GM21447 (cell line): ENCODE measurements around the gene NTM.
A peak's percentile ranks its signal among the peaks of the same experiment; 100 is the strongest.

ENCODE experiments used
- ATAC-seq: cut with Tn5 transposase; IDR thresholded peaks from one replicate; pipeline ENCODE4 v1.9.1; 2021; ENCODE audit not compliant: unreplicated experiment

NTM gene

DNA sequence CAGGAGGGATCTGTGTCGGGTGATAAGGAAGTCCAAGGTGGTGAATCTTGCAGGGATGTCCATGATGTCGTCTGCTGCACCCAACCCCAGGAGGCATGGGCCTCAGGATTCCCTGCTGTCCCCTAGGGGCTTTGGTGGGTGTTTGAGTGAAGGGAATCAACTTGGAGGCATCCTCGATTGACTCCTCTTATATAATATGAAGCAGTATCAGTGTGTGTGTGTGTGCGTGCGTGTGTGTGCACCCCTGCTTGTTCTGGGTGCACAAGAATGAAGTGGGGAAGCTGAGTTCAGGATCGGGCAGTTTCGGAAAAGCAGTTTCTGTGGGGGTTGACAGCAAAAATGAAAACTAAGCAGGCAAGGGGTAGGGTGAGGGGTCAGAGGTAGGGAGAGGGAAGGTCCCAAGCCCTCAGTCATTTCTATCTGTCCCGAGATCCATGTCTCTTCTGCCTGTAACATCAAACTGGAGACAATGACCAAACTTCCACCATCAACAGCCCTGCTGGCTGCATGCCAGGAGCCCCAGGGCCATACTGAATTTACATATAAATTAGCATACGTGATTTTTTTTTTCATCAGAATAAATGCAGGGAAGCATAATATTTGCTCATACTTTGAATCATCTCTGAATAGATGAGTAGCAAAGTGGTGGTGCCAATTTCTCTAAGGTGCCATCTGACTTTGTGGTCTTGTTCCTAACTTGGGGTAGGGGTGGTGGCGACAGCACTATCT is 2.0 kb downstream of the NTM start:
- no peak for ATAC-seq

DNA sequence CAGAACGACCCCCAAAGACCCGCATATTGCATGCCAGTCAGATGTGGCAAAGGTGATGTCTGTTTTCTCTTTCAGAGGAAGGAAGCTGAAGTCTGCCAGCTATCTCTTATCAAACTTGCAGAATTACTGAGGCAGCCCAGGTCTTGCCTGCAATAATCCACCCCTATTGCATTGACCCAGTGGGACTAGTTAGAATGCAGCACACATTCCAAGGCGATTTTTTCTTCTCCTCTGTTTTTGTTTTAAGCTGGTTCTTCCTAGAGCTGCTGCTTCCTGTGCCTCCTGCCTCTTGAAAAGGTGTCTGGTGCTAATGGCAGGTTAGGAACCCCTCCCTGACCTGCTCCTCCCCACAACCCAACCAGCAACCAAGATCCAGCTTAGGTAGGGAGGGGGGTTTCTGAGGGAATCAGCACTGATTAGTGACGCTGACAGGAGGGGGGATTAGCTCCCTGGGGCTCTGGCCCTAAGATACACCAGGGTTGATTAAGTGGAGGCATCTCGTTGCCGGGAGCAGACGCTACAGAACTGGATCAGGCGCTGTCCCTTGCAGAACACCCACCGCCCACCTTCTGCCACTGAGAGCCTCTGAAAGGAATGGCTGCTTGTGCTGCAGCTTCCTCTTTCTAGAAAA is 2.8 kb downstream of the NTM start:
- ATAC-seq, result no peak

DNA sequence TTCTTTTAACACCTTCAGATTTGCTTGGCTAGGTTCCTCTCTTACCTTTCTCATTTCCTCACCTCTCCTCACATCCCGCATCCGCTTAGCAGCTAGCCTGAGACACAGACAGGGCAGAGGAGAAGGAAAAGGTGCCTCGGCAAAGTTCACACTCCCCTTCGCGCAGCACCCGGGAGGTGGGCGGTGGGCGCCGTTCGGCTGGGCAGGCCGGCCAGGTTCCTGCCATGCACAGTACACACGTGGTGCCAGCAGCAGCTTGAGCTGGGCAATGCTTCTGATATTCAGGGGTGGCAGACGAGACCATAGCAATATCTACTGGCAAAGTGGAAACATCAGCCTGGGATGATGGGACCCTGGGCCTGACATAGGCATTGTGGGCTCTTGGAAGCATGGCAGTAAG is 3.3 kb downstream of the NTM start:
- ATAC-seq, result no peak

DNA sequence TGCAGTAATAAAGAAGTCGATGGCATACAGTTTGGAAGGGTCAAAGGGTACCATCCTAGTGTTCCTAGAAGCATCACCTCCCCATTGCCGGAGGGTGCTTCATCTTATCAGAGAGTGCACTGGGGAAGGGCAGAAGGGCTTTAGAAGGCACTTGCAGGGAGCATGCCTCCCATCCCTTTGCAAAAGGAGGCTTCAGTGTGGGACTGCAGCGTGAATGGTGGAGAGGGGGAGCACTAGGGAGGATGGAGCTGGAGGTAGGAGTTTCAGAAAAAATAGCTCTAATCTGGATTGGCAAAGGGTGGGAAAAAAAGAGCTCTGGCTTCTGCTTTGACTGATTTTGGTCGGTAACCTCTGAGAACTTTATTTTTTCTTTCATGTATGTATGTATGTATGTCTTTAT is 5.0 kb downstream of the NTM start:
- ATAC-seq, result no peak

DNA sequence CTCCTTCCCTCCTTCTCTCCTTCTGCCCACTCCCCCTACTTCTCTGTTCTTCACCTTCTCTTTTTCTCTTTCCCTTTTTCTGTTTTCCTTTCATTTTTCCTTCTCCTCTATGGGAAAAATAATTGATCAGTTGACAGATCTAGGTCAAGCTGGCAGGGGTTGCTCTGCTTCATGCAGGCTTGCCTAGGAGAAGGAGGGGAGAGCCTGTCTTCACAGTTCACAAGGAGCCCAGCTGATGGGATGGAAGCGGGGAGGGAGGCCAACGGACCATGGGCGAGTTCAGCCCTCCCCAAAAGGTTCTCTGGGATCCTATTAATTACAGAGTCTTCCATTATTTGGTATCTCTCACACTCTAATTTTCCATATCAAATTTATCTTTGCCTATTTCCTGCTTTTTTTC is 5.5 kb downstream of the NTM start:
- ATAC-seq, result no peak

DNA sequence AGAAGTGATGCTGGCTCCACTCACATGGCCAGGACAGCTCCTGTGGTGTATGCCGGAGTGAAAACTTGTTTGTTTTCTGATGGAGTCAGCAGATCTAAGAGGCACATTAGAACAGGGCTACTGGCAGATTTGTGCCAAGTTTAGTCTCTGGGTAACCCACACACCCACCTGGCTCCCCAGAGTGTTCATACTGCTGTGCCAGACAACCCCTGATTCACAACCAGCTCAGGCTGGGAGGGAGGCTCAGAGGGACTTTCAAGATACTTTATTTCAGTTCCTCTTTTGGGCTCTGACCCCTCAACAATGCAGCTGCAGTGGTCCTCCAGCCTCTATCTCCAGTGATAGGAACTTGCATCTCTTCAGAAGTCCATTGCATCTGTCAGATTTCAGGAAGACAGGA is 8.5 kb downstream of the NTM start:
- ATAC-seq, result peak; percentile 66

DNA sequence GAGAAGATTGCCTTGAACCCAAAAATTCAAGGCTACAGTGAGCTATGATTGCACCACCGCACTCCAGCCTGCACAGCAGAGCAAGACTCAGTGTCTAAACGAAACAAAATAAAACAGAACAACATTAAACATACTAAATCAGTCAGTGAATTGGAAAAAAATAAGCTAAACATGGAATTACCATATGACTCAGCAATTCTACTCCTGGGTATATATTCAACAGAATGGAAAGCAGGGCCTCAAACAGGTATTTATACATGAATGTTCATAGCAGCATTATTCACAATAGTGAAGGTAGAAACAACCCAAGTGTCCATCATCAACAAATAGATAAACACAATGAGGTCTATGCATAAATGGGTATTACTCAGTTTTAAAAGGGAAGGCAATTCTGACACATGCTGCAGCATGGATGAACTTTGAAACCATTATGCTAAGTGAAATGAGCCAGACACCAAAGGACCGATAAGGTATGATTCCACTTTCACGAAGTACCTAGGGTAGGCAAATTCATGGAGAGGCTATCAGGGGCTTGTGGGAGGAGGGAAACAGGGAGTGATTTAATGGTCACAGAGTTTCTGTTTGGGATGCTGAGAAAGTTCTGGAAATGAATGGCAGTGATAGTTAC is 15.5 kb downstream of the NTM start:
- no peak for ATAC-seq

DNA sequence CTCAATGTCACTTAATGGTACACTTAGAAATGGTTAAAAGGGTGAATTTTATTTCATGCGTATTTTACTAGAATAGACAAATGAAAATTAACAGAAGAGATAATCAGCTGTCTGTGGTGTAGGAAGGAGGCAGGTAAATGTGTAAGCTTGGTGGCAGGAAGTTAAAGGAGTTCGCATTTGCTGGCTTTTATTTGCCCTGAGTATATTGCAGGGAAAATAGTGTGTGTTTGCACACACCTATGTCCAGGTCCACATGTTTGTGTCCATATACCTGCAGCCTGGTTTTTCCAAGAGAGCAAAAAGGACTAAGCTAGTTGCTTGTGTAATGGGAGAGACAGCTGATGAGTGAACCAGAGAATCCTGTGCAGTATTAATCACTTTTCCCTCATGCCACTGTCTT is 16.0 kb downstream of the NTM start:
- ATAC-seq, result no peak

DNA sequence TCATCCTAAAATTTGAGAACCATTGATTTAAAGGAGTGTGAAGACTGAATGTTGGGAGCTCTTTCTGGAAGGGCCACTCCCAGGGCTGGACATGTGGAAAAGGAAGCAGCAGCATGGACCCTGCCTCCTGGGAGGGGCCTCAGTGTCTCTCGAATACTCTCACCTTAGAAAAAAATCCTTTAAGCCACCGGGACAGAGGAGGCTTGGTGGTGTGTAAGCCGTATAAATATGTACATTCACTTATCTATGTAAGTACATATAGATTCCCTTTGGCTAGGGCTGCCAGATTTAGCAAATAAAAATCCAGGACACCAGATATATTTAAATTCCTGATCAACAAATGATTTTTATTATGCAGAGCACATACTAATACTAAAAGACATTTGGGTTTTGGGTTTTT is 17.6 kb downstream of the NTM start:
- ATAC-seq, result no peak

DNA sequence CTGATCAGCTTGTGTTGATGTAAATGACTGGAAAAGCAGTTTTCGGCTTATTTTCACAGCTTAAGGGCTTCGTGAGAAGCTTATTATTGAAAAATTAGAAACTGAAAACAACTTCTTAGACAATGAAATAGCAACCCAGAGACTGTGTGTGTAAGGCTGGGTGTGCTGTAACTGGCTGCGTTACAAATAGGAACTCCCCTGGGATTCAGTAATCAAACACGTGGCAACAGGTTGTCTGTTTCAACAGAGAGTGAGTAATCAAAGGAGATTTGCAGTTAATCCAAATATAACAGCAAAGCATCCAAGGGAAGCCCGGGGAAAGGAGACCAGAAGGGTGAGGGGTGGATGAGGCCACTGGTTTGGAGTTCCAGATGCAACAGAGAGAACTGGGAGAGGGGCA is 19.2 kb downstream of the NTM start:
- ATAC-seq, result no peak

DNA sequence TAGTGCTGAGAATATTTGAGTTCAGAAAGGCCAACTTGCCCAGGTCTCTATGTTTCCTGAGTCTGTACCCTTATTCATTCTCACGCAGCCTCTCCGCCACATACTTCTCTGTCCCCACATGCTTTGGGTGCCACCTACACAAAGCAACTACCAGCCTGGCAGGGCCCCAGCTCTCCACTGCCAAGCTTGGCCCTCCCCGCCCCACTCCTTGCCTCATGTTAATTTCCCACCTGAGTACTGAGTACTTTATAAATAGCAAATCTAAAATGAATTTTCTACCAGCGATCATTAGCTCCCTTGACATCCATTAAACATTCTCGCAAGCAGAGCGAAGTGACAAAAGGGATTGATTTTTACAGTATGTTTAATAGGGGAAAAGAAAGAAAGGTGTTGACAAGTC is 20.8 kb downstream of the NTM start:
- ATAC-seq, result no peak

DNA sequence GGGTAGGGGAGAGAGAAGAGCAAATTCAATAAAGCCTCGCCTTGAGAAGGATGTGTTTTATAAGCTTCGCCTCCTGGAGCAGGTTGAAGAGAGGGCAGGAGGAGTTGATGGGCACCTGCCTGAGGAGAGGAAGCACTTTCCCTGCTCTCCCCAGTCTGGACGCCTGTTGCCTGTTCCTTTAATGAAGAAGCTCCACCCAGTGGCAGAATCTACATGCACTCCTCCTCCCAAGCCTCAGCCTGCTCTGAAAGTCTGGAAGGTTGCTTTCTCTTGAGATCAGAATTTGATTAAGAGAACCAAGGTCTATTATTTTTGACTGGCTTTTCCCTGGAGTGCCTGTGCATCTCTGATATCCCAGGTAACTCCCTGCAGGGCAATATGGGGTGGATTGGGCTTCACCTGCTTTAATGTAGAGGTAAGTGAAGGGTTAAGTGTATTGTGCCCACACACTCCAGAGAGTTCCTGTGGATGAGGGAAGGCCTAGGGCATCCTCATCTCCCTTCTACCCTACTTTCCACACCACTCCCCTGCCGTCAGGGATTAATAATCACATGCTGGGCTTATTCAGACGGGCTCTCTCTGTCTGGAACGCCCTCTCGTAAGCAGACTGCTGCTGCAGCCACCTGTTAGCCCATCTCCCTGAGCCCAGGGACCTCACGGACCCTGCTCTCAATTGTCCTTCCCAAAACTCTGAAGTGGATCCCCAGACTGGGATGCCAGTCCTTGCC is 22.3 kb downstream of the NTM start:
- ATAC-seq, result no peak

DNA sequence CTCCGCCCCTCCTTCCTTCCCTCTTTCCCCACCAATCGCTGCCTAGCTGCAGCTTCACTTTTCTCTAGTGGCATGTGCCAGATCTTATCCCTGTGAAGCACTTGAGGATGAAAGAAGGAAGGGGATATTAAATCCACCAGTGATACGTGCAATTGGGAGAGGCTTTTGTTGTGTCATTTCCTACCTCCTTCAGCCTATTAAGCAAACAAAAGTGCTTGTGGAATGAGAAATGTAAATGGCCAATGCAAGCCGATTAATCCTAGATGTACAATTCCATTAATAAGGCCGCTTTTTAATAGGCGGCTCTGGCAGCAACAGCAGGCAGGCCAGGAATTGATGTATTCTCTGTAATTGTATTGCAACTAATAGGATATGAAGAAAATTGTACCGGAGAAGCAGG is 23.3 kb downstream of the NTM start:
- no peak for ATAC-seq

DNA sequence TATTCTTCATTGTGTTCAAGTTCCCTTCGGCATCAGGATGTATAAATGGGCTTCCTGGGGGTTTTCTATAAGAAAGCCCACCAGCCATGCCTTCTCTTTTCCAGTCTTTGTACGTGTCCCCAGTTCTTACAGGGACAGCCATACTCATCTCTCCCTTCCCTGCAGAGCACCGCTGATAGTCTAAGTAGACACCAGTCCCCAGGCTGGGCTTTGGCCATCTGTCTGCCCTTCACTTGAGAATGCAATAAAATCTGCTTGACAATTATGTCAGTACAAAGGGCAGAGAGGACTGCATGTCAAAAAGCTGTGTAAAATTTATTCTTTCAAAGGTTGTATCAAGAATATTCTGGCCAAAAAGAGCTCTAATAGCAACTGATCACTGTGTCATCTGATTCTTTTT is 27.3 kb downstream of the NTM start:
- ATAC-seq, result no peak

DNA sequence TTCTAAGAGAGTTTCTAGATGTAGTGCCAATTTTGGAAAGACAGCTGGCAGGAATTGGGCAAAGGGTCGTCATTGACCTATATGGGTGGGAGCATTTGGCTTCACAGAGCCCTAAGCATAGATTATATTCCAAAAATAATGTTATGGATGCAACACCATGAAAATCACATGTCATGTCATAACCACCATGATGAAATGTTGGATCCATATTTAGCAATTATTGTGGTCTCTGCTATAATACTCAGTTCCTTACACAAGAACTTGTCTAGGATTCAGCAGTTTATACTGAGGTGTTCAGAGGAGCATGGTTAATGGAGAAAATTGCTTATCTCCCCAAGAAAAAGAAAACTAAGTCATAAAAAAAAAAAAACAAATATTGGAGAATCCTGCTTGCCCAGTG is 31.6 kb downstream of the NTM start:
- no peak for ATAC-seq

DNA sequence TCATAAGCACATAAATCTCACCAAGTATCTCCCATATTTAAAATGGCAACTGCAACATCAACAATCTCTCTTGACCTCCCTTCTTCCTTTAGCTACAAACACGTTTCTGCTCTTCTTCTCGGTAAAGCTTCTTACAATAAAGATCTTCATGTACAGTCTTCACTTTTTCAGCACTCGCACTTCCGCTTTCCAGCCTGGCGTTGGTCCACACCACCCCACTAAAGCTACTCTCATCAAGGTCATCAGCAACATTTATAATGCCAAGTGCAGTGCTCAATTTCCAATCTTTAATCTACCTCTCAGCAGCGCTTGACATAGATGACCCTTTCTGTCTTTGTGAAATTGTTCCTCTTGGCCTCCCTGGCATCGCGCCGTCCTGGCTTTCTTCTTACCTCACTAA is 33.6 kb downstream of the NTM start:
- no peak for ATAC-seq

DNA sequence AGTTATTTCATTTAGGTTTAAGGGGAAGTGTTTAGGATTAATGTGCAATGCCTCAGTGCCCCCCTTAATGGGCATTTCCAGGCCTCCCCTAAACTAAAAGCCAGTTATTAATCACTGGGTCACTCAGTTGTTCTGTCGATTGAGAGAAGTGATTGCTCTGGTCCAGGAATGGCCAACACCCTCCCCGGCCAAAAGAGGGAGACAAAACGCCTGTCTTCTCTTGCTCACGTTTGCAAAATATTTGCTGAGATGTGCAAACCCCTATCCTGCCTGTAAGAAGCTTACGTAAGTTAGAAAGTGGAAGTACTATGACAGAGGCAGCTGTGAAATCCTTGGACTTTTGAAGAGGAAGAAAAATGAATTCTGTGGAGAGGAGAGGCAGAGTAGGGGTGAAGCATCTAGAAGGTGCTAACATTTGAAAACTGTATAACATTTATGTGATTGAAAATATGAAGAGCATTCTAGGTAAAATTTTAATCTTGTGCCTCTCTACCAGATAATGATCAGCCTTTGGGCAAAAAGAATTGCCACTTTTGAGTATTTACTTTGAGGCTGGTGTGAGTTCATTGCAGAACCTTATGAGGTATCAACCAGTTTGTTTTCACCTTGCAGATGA is 37.7 kb downstream of the NTM start:
- no peak for ATAC-seq

DNA sequence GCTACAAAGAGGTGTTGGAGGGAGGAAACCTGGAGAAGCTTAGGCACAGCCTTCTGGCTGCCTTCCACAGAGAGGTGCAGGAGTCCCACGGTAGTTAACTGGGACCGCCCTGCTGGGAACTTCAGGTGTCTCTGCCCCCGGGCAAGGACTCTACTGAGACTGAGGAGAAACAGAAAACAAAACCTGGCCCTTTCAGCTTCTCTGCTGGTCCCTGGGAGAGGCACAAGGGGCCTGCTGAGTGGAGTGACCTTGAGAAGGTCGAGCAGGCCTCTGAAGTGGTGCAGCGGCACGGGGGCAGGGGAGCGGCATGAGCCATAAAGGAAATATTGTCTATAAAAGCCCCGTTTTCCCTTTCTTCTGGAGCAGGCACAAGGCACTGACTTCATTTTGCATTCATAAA is 38.9 kb downstream of the NTM start:
- ATAC-seq, result no peak

DNA sequence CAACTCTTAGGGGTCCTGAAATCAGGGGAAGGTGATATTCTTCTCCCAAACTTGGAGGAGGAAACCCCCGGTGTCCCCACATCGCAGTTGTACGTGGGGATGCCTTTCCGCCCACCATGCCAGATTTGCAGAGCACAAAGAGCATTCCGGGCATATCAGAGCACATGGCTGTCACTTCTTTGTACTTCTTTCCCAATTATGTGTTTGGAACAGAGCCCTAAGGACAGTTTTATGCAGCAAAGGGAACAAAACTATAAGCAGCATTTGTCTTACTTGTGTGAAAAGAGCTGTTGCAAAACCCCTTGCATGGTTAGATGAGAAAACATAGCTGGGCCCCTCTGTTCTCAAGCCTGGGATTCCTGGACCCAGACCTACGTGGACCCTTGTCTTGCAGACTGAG is 41.2 kb downstream of the NTM start:
- ATAC-seq, result no peak

DNA sequence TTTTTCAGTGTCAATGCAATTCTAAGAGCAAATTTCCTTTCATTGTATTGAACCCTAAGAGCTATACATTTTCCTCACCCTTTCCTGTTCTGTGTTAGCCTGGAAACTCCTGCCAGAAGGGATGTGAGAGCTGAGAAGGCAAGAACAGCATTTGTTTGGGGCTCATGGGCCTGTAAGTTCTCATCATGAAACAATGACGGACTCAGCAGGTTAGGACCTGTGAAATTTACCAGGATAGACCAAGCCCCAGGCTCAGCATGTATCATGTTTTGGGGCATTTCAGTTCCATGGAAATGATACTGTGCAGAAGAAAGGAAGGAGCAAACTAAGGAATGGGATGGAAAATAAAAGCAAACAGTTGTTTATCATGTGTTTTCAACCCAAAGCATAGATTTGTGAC is 41.6 kb downstream of the NTM start:
- no peak for ATAC-seq

DNA sequence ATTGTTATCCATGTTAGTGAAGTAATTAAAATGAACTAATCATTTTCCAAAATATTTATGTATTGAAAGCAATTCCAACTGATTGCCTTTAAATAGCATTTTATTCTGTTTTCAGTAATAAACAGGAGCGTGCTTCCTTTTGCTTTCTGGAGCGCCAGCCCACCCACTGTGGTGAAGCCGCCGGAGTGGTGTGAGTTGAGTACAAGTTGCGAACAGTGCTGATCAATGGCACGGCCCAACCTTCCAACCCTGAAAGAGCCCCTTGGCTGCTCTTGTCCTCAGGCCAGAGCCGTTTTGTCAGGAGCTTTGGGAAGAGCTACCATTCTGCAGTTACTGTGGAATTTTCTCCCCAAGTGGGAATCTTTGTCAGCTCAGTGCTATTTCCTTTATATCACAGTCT is 42.8 kb downstream of the NTM start:
- ATAC-seq, result no peak

DNA sequence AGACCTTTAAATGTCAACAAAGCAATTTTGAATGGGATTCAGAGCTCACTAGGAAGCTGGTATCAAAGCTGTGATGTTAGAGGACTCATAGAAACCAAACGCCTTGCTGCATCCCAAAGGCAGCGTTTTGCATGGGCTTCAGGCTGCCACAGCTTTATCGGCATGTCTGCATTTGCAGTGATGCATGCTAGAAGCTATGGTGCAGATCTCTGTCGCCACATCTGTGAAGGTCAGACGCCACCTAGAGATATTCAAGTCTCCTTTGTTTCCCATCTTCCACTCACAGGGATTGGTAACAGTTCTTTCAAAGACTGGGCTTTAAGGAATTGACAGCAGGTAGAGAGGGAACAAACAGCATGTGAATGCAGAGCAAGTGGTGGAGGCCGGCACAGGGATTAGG is 47.8 kb downstream of the NTM start:
- ATAC-seq, result no peak
